AG04450 (cell line): ENCODE data around the gene SEC24D. TPM values are rescaled to one million over a fixed set of nuclear protein-coding genes. Genes with fewer than 3 reads are reported as not detected.
A peak's percentile ranks its signal among the peaks of the same experiment; 100 is the strongest.

ENCODE experiments used
- CTCF ChIA-PET: fragments of 300-600, 350-600 bp; formaldehyde crosslinking; extraction: SDS; loops from one replicate; lab custom pipeline; 2022; ENCODE audit warnings: antibody characterized with exemption, inconsistent platforms; lab: Charles Lee
- POLR2A ChIA-PET: fragments of 350-600 bp; formaldehyde crosslinking; extraction: SDS; loops from one replicate; lab custom pipeline; 2021; ENCODE audit warnings: antibody characterized with exemption, inconsistent platforms; lab: Yijun Ruan, JAX
- DNase-seq: peaks from one replicate; pipeline ENCODE4 v3.0.0-alpha.2; 2011; ENCODE audit warnings: low read depth, low spot score
- H3K27ac ChIP-seq: one replicate; pipeline ENCODE4 v1.5.1; 2012; ENCODE audit warnings: low read depth, low read length, control low read depth
- H3K27me3 ChIP-seq: one replicate; pipeline ENCODE4 v1.6.0; 2012; ENCODE audit warnings: low read length; ENCODE audit not compliant: control insufficient read depth, insufficient read depth
- H3K4me3 ChIP-seq: 2 replicates; pipeline ENCODE4 v1.5.1; 2011; ENCODE audit warnings: mild to moderate bottlenecking, low read depth, low read length, control low read depth
- H3K9me3 ChIP-seq: 2 replicates; pipeline ENCODE4 v1.5.1; 2012; ENCODE audit warnings: low read length; ENCODE audit not compliant: control insufficient read depth, insufficient read depth
- CTCF ChIP-seq: IDR thresholded peaks from 2 replicates; pipeline ENCODE4 v1.5.1; 2011; ENCODE audit warnings: low read depth, low read length, control low read depth, inconsistent platforms
- polyA plus RNA-seq: library from polyadenylated mRNA; depleted of rRNA; stranded (reverse); fragments of >200 nt; gene quantifications from 2 replicates; pipeline ENCODE4 v1.2.3, GENCODE V29; 2011

Gene SEC24D
- polyA plus RNA-seq, 1 experiment: 113 TPM

- ChIA-PET CTCF (no interaction called here), POLR2A (no interaction called here)
- no peak overlapping the region for H3K27ac ChIP-seq
- no peak for TF ChIP-seq CTCF
- DNase-seq: no peak
- no peaks in the 10 kb centered on the region for H3K27me3 ChIP-seq
- no peak overlapping the region for H3K4me3 ChIP-seq
- H3K9me3 ChIP-seq: no peaks in the 10 kb centered on the region
These were observed 21.9 kb downstream of the SEC24D start for GRCh38 chr4:118814058-118814457.

- ChIA-PET CTCF (interaction anchor here (0.8 kb wide), 1 partner anchor 156 kb away, joined by 3 read pairs; no protein-coding TSS in a partner anchor), POLR2A (interaction anchor here (1.0 kb wide), 1 partner anchor 21 kb away, joined by 3 read pairs; no protein-coding TSS in a partner anchor)
- TF ChIP-seq CTCF: no peak
- DNase-seq: no peak
- Histone ChIP-seq H3K9me3 (no peaks in the 10 kb centered on the region), H3K27ac (no peak overlapping the region), H3K27me3 (no peaks in the 10 kb centered on the region), H3K4me3 (no peak overlapping the region)
These were observed 22.4 kb downstream of the SEC24D start for GRCh38 chr4:118813561-118813960.

DNA sequence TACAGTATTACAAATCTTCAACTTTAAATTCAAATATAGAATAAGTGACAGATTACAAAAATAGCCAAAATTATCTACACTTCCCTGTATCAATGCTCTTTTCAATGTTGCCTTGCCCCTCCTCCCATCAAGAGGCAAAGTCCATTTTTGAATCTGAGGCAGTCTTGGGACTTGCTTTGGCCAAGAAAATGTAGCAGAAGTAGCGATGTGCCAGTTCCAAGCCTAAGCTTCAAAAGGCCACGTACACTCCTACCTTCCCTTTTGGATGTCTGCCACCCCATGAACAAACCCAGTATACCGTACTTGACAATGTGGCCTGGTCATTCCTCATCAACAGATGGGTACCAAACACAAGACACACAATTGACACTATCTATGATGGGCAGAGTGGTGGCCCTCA lies 24.1 kb downstream of the SEC24D start:
- DNase-seq: no peak
- TF ChIP-seq CTCF: no peak
- ChIA-PET POLR2A (no interaction called here), CTCF (interaction anchor here (1.6 kb wide), 1 partner anchor 40 kb away, joined by 4 read pairs; no protein-coding TSS in a partner anchor)
- Histone ChIP-seq H3K9me3 (no peaks in the 10 kb centered on the region), H3K27me3 (no peaks in the 10 kb centered on the region), H3K4me3 (no peak overlapping the region), H3K27ac (peak overlapping the region; percentile 21)

DNA sequence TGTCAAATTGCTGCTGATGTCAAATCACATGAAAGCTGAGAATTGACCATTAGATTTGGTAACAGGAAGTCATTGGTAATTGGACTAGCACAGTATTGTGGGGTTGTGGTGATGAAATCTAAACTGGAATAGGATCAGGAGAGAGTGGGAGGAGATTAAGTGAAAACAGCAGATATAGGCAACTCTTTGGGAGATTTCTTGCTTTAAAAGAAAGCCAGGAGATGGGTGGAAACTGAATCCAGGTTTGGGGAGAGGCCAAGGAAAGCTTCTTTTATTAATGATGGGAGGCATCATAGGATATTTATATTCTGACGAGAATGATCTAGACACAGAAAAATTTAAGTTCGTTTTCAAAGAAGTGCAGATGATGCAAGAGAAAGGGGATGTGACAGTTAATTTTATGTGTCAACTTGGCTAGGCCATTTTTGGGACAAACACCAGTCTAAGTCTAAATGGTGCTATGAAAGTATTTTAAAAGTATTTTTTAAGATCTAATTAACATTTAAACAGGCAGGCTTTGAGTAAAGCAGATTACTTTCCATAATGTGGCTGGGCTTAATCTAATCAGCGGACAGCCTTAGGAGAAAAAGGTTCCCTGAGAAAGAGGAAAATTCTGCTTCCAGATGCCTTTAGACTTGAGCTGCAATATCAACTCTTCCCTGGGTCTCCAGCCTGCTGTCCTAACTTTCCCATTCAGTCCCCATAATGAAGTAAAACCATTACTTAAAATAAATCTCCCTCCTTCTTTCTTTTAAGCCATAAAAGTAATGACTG lies 24.7 kb downstream of the SEC24D start:
- no peaks in the 10 kb centered on the region for H3K27me3 ChIP-seq
- H3K4me3 ChIP-seq: no peak overlapping the region
- no peaks in the 10 kb centered on the region for H3K9me3 ChIP-seq
- ChIA-PET POLR2A (interaction anchor here (2.0 kb wide), 1 partner anchor 24 kb away, joined by 5 read pairs; no protein-coding TSS in a partner anchor), CTCF (interaction anchor here (1.1 to 1.6 kb wide), 3 partner anchors 39 to 79 kb away, joined by 3 to 4 read pairs (median 3); no protein-coding TSS in a partner anchor)
- peak; percentile 45 for DNase-seq
- TF ChIP-seq CTCF: no peak
- peak overlapping the region; percentile 87 for H3K27ac ChIP-seq

GRCh38 chr4:118807659-118808058 lies 28.3 kb downstream of the SEC24D start:
- CTCF ChIA-PET: no interaction called here
- TF ChIP-seq CTCF: no peak
- POLR2A ChIA-PET: no interaction called here
- Histone ChIP-seq H3K4me3 (no peak overlapping the region), H3K27me3 (no peaks in the 10 kb centered on the region), H3K27ac (no peak overlapping the region), H3K9me3 (no peaks in the 10 kb centered on the region)
- no peak for DNase-seq
